NOMO-1 treated with DMSO at 0.1 percent for 48 hours (cell line): ENCODE measurements around the gene LCAT.
"Not testable (repeated sequence)": the region's sequence is repeated elsewhere in the genome, so short reads cannot be mapped to it uniquely, and the experiment has no call there.

Experiments used
- DNase-seq: peaks from one replicate; lab custom pipeline; 2025; ENCODE audit not compliant: unreplicated experiment; lab: John Stamatoyannopoulos, UW

Gene LCAT, protein sequence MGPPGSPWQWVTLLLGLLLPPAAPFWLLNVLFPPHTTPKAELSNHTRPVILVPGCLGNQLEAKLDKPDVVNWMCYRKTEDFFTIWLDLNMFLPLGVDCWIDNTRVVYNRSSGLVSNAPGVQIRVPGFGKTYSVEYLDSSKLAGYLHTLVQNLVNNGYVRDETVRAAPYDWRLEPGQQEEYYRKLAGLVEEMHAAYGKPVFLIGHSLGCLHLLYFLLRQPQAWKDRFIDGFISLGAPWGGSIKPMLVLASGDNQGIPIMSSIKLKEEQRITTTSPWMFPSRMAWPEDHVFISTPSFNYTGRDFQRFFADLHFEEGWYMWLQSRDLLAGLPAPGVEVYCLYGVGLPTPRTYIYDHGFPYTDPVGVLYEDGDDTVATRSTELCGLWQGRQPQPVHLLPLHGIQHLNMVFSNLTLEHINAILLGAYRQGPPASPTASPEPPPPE

GRCh38 chr16:67943619-67944504, at the start of gene LCAT:
TSS of gene LCAT (minus strand) at chr16:67944120. CDS start at chr16:67944101, 19 bp downstream.
- DNase-seq, result peak; percentile 59

- DNase-seq, result peak; percentile 85
Observed at GRCh38 chr16:67993207-67994039, 49.5 kb upstream of the LCAT start.

GRCh38 chr16:67992661-67993206, 48.8 kb upstream of the LCAT start:
- DNase-seq, result no peak

- no peak for DNase-seq
Observed at GRCh38 chr16:67990018-67990386, 46.1 kb upstream of the LCAT start.

DNA sequence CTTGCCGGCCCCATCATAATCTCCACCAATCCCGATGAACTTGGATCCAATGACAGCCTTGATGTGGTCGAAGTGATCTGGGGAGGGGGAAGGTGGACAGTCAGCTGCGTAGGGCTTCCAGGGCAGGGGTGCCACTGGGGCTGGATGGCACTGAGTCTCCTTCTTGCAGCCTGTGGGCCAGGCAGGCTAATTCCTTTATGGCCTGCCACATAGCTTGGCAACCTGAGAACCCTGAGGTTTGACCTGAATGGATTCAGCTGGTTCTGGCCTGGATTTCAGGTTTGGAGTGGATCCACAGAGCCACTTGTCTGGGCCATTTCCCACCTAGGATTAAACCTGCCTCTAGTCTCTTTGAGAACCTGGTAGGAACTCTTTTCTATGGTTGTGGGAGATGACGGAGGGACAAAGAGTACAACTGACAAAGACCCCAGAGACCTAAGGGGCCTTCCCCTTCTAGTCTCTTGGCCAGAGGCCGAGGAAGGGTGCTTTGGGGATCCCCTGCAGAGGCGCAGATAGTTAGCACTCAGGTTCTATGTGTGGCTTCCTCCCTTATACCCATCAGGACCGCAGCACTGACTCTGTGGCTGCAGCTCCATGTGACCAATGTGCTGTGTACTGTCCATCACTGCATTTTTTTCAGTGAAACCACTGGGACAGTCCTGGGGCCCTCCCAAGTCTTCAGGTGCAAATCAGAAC, 45.5 kb upstream of the LCAT start:
- DNase-seq, result no peak

DNA sequence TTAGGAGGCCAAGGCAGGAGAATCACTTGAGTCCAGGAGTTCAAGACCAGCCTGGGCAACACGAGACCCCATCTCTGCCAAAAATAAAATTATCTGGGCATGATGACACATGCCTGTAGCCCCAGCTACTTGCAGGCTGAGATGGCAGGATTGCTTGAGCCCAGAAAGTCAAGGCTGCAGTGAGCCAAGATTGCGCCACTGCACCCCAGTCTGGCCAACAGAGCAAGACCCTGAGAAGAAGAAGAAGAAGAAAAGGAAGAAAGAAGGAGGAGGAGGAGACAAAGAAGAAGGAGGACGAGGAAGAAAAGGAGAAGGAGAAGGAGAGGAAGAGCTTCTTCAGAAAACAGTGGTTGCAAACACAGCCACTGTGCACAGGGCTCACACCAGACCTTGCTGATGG, 44.8 kb upstream of the LCAT start:
- no peak for DNase-seq

- no peak for DNase-seq
Observed at GRCh38 chr16:67987460-67988160, 43.7 kb upstream of the LCAT start.

DNA sequence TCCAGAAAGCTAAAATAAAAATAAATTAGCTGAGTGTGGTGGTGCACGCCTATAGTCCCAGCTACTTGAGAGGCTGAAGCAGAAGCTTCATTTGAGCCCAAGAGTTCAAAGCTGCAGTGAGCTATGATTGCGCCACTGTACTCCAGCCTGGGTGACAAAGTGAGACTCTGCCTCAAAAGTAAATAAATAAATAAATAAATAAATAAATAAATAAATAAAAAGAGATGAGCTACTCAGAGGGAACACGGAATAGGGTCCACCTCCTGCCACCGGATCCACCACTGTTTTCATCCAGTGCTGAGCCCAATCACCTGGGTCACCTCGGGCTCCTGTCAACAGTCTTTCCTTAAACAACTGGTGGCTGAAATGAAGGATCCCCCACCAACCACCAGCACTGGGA, 43.0 kb upstream of the LCAT start:
- DNase-seq, result no peak

DNA sequence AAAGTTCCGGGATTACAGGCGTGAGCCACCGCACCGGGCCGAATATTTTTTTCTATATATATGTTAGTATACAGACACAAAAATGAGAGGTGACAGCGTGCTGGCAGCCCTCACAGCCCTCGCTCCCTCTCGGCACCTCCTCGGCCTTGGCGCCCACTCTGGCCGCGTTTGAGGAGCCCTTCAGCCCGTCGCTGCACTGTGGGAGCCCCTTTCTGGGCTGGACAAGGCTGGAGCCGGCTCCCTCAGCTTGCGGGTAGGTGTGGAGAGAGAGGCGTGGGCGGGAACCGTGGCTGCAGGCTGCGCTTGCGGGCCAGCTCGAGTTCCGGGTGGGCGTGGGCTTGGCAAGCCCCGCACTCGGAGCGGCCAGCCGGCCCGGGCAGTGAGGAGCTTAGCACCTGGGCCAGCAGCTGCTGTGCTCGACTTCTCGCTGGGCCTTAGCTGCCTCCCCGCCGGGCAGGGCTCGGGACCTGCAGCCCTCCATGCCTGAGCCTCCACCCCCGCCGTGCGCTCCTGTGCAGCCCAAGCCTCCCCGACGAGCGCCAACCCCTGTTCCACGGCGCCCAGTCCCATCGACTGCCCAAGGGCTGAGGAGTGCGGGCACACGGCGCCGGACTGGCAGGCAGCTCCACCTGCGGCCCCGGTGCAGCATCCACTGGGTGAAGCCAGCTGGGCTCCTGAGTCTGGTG, 38.2 kb upstream of the LCAT start:
- DNase-seq, result no peak

DNA sequence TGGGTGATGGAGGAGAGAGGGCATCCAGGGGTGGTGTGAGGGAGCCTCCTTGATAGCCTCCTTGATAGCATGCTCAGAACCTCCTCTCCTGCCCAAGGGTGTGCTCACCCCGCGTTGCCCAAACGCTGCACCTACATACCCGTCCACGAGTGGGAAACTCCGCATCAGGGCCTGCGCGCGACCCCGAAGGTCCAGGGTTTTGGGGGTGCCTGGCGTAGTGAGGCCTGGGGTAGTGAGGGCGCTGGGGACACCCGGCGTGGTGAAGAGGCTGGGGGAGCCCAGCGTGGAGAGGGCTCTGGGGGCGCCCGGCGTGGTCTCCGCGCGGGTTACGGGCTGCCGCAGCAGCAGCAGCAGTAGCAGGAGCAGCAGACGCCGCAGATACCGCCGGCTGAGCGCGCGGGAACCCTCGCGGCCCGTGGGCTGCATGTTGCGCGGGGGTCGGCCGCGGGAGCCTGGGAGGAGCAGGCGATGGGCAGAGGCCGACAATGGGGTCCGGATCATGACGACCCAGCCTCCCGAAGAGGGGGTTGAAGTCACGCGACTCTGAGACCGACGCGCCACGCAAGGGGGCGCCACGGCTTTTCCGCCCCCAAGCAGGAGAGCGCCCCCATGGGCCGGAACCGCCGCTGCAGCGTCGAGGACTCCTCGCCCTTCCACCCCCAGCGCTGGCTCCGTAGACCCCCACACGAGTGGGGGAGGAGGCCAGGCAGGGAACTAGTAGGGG, 36.2 kb upstream of the LCAT start, which contains the start of gene DPEP3:
Gene DPEP3 (minus strand): TSS at position 545 of the 724 bp plus-strand sequence. CDS start 119 bp downstream, at position 426.
- peak; percentile 17 for DNase-seq

- no peak for DNase-seq
Observed at GRCh38 chr16:67977469-67978227, 33.7 kb upstream of the LCAT start.

DNA sequence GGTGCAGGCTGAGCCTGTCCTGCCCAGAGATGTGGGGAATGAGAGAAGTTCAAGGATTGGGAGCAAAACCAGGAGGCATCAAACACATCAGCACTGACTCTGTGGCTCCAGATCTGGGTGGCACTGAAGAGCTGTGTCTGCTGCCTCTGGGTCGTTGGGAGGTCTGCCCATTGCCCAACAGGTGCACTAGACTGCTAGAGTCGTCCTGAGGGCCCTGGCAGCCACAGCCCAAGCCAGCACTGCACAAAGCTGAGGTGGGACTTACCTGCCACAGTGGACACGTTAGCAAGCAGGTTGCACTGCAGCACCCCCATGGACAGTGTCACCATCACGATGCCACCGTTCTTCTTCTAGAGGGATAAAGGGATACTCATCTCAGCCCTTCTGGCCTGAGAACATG, 33.1 kb upstream of the LCAT start:
- DNase-seq, result no peak

- DNase-seq, result no peak
Observed at GRCh38 chr16:67976205-67976604, 32.3 kb upstream of the LCAT start.

- no peak for DNase-seq
Observed at GRCh38 chr16:67975321-67976105, 31.6 kb upstream of the LCAT start.

DNA sequence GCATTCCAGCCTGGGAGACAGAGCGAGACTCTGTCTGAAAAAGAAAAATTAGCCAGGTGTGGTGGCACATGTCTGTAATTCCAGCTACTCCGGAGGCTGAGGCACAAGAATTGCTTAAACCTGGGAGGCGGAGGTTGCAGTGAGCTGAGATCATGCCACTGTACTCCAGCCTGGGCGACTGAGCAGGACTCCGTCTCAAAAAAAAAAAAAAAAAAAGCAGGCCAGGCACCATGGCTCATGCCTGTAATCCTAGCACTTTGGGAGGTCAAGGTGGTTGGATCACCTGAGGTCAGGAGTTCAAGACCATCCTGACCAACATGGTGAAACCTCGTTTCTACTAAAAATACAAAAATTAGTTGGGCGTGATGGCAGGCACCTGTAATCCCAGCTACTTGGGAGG, 28.4 kb upstream of the LCAT start:
- not testable (repeated sequence) for DNase-seq

GRCh38 chr16:67971111-67971510, 27.2 kb upstream of the LCAT start:
- DNase-seq, result no peak
